ENCODE results near the gene UGCG. TPM values are rescaled to one million over a fixed set of nuclear protein-coding genes. Genes with fewer than 3 reads are reported as not detected.

Gene UGCG
- total and polyA plus RNA-seq, 9 of the 15 experiments (the other 6 are each of a cell fraction or from before 2014, with no cell fraction given): 20.0 to 40.3 (median 29.2) TPM

DNA sequence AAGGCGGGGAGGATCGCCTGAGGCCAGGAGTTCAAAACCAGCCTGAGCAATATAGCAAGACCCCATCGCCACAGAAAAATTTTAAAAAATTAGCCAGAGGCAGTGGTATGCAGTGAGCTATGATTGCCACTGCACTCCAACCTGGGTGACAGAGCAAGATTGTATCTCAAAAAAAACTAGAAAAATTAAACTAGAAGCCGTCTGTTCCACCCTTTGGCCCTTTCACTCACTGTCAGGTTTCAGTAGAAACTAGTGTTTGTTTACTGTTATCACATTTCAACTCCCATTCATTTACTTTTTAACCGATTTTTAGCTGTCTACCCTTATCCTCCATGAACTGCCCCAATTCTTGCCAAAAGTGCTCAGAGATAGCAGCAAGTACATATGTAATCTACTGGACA is 8.3 kb downstream of the UGCG start (continued):
- TF ChIP-seq ZNF239 (CRISPR knock-in tag; IDR thresholded peaks at IDR 0.05): no peak
- TF ChIP-seq NFYB (IDR thresholded peaks at IDR 0.05; ENCODE audit: extremely low read depth, insufficient read length): no peak
- TF ChIP-seq, protein P1, sequence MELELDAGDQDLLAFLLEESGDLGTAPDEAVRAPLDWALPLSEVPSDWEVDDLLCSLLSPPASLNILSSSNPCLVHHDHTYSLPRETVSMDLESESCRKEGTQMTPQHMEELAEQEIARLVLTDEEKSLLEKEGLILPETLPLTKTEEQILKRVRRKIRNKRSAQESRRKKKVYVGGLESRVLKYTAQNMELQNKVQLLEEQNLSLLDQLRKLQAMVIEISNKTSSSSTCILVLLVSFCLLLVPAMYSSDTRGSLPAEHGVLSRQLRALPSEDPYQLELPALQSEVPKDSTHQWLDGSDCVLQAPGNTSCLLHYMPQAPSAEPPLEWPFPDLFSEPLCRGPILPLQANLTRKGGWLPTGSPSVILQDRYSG (tag; conservative IDR thresholded peaks at IDR 0.05; ENCODE audit: low read depth): no peak
- TF ChIP-seq SREBF2 (CRISPR knock-in tag; IDR thresholded peaks at IDR 0.05): no peak
- TF ChIP-seq, protein P2, sequence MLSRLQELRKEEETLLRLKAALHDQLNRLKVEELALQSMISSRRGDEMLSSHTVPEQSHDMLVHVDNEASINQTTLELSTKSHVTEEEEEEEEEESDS (CRISPR knock-in tag; IDR thresholded peaks at IDR 0.05): no peak
- TF ChIP-seq PURB (CRISPR knock-in tag; IDR thresholded peaks at IDR 0.05; ENCODE audit: low read depth): no peak
- no peak for TF ChIP-seq PHB (CRISPR knock-in tag; IDR thresholded peaks at IDR 0.05)
- no peak for TF ChIP-seq NFRKB (IDR thresholded peaks at IDR 0.05; ENCODE audit: low read depth)
- TF ChIP-seq, protein P3, sequence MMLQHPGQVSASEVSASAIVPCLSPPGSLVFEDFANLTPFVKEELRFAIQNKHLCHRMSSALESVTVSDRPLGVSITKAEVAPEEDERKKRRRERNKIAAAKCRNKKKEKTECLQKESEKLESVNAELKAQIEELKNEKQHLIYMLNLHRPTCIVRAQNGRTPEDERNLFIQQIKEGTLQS (IDR thresholded peaks at IDR 0.05): no peak
- TF ChIP-seq, protein P3 (CRISPR knock-in tag; conservative IDR thresholded peaks at IDR 0.05): no peak
- TF ChIP-seq CBX1 (IDR thresholded peaks at IDR 0.05; ENCODE audit: low read depth): no peak
- TF ChIP-seq, protein P4, sequence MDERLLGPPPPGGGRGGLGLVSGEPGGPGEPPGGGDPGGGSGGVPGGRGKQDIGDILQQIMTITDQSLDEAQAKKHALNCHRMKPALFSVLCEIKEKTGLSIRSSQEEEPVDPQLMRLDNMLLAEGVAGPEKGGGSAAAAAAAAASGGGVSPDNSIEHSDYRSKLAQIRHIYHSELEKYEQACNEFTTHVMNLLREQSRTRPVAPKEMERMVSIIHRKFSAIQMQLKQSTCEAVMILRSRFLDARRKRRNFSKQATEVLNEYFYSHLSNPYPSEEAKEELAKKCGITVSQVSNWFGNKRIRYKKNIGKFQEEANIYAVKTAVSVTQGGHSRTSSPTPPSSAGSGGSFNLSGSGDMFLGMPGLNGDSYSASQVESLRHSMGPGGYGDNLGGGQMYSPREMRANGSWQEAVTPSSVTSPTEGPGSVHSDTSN (CRISPR knock-in tag; IDR thresholded peaks at IDR 0.05; ENCODE audit: low read depth): no peak
- TF ChIP-seq, protein P4 (tag; conservative IDR thresholded peaks at IDR 0.05; ENCODE audit: low read depth): 0 out of 2 replicates have a peak, but pooled peaks have one; percentile 8
- no peak for TF ChIP-seq ZNF253 (CRISPR knock-in tag; conservative IDR thresholded peaks at IDR 0.05)
- peak; percentile 40; the same call in 1 of the 2 replicates for TF ChIP-seq TCF3 (CRISPR knock-in tag; IDR thresholded peaks at IDR 0.05)
- TF ChIP-seq, protein P5, sequence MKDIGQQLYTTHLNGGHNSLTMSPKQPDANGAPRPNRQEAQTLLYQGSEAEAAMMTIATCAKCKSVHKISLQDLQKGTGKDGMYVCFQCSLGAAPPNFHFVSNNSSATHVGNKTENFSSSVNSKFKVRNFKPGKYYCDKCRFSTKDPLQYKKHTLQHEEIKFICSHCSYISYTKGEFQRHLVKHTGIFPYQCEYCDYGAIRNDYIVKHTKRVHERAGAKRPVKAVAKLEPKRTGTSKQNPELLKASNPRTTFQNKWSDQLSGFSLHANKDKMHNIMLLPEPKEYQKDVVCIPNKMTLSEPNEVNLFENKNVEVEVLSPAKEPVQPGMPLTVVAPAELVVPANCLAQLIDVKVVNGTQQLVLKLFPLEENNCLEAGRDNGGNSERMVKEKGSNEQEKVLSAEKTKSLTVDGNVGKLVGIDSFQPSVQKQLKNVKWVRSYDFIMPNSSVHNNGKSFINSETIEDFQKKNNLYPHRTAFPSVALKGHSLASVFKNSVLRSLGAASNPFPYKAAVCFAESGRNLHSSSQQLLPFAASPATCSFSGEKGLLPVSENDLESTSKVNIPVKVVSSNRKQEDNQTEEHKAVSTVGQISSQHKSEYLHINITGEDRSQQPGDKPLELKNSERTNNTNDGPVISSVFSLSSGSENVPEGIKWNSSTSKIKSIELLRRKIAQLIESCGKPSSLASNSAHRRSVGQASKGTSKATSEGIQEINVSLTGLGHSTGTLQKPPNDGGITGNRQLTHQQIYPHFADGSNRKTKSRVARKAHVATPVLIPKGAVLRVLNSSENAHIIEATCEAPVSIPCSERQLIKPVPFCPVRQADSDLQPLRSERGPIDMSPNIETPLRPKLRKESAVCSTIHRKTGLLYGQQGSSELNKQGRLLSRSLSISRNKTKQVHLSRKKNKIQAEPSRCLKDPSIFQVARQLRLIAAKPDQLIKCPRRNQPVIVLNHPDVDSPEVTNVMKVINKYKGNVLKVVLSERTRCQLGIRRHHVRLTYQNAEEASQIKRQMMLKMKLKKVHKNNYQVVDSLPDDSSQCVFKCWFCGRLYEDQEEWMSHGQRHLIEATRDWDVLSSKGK (CRISPR knock-in tag; IDR thresholded peaks at IDR 0.05): no peak
- peak; percentile 45 for TF ChIP-seq NCOR1 (IDR thresholded peaks at IDR 0.05)
- TF ChIP-seq, protein P6, sequence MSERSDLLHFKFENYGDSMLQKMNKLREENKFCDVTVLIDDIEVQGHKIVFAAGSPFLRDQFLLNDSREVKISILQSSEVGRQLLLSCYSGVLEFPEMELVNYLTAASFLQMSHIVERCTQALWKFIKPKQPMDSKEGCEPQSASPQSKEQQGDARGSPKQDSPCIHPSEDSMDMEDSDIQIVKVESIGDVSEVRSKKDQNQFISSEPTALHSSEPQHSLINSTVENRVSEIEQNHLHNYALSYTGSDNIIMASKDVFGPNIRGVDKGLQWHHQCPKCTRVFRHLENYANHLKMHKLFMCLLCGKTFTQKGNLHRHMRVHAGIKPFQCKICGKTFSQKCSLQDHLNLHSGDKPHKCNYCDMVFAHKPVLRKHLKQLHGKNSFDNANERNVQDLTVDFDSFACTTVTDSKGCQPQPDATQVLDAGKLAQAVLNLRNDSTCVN (CRISPR knock-in tag; IDR thresholded peaks at IDR 0.05): no peak
- no peak for TF ChIP-seq CCNT2 (IDR thresholded peaks at IDR 0.05; ENCODE audit: borderline replicate concordance, extremely low read depth, insufficient read length, low read depth, low read length)
